Measurements from ENCODE around the gene G6PC3. TPM values are rescaled to one million over a fixed set of nuclear protein-coding genes. Genes with fewer than 3 reads are reported as not detected.

G6PC3 gene
- total and polyA plus RNA-seq, 10 of the 15 experiments (the other 5 are each of a cell fraction or from before 2014, with no cell fraction given), result 13.0 to 93.7 (median 43.0) TPM

DNA sequence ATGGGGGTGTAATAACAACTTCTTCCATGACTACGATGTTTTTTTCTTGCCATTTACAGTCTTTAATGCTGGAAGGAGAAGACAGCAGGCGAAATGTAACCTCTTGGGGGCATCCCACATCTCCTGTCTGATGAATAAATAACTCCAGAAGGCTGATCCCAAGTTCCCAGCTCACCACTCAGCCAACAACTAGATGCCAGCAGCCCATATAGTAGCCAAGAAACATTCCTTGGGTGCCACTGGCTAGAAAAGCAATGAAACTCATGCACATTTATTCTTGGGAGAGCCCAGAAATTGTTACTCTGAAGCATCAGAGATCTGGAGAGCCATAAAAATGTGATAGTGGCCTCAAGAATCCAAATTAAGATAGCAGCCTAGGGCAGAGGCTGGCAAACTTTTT is 33.1 kb upstream of the G6PC3 start:
- Histone ChIP-seq H4K20me1 (ENCODE audit: control insufficient read depth, insufficient read depth) (no peaks in the 10 kb centered on the region), H3K4me3 (no peak overlapping the region), H3K27me3 (replicated peaks in 1 of 2; ENCODE audit: control insufficient read depth in 2 of 2, insufficient read depth in 2 of 2, low read length in 1 of 2) (no peaks in the 10 kb centered on the region), H3K36me3 (ENCODE audit: control insufficient read depth in 2 of 2, insufficient read depth in 2 of 2, low read length in 1 of 2) (peaks cover 20 to 35% of the 10 kb centered on the region in 2 experiments), H3K79me2 (ENCODE audit: control insufficient read depth, insufficient read depth, low read length) (peaks cover 15% of the 10 kb centered on the region), H2AFZ (ENCODE audit: control insufficient read depth, low read depth, low read length) (no peak overlapping the region), H3K27ac (ENCODE audit: control insufficient read depth, insufficient read depth) (no peak overlapping the region), H3K9me3 (replicated peaks; ENCODE audit: control insufficient read depth, insufficient read depth, low read length) (no peaks in the 10 kb centered on the region), H3K4me2 (ENCODE audit: control insufficient read depth, insufficient read depth) (no peak overlapping the region), H3K9ac (ENCODE audit: control insufficient read depth, insufficient read depth, low read length) (no peak overlapping the region), H3K4me1 (ENCODE audit: control insufficient read depth, insufficient read depth, low read length) (no peaks in the 10 kb centered on the region)
- ATAC-seq (no peak), DNase-seq (ENCODE audit: low read depth, low spot score) (no peak), FAIRE-seq (peak; percentile 49)
- TF ChIP-seq MTA3 (IDR thresholded peaks at IDR 0.05; ENCODE audit: borderline replicate concordance, low read length), result no peak
- TF ChIP-seq ZZZ3 (IDR thresholded peaks at IDR 0.05; ENCODE audit: control insufficient read depth, insufficient read length, low read depth), result no peak
- no peak for TF ChIP-seq SREBF1 (IDR thresholded peaks at IDR 0.05; ENCODE audit: low read length)
- TF ChIP-seq RFX5 (IDR thresholded peaks at IDR 0.05; ENCODE audit: low read depth, low read length), result no peak
- no peak for TF ChIP-seq GABPA (IDR thresholded peaks at IDR 0.05; ENCODE audit: low read depth)
- no peak for TF ChIP-seq ESRRA (IDR thresholded peaks at IDR 0.05; ENCODE audit: low read length)
- TF ChIP-seq, protein P1, sequence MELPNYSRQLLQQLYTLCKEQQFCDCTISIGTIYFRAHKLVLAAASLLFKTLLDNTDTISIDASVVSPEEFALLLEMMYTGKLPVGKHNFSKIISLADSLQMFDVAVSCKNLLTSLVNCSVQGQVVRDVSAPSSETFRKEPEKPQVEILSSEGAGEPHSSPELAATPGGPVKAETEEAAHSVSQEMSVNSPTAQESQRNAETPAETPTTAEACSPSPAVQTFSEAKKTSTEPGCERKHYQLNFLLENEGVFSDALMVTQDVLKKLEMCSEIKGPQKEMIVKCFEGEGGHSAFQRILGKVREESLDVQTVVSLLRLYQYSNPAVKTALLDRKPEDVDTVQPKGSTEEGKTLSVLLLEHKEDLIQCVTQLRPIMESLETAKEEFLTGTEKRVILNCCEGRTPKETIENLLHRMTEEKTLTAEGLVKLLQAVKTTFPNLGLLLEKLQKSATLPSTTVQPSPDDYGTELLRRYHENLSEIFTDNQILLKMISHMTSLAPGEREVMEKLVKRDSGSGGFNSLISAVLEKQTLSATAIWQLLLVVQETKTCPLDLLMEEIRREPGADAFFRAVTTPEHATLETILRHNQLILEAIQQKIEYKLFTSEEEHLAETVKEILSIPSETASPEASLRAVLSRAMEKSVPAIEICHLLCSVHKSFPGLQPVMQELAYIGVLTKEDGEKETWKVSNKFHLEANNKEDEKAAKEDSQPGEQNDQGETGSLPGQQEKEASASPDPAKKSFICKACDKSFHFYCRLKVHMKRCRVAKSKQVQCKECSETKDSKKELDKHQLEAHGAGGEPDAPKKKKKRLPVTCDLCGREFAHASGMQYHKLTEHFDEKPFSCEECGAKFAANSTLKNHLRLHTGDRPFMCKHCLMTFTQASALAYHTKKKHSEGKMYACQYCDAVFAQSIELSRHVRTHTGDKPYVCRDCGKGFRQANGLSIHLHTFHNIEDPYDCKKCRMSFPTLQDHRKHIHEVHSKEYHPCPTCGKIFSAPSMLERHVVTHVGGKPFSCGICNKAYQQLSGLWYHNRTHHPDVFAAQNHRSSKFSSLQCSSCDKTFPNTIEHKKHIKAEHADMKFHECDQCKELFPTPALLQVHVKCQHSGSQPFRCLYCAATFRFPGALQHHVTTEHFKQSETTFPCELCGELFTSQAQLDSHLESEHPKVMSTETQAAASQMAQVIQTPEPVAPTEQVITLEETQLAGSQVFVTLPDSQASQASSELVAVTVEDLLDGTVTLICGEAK (IDR thresholded peaks at IDR 0.05; ENCODE audit: borderline replicate concordance), result no peak
- TF ChIP-seq CBX3 (IDR thresholded peaks at IDR 0.05; ENCODE audit: borderline replicate concordance, low read depth), result no peak
- ChIA-PET POLR2A (interaction anchor here (0.6 kb wide), 2 partner anchors 54 to 79 kb away, joined by 3 read pairs; no protein-coding TSS in a partner anchor), SMC1A (ENCODE audit: uncharacterized antibody, unreplicated experiment) (no interaction called here), RAD21 (ENCODE audit: unreplicated experiment) (interaction anchor here (1.5 kb wide), 1 partner anchor 93 kb away, joined by 3 read pairs; no protein-coding TSS in a partner anchor), CTCF (no interaction called here)
- in situ Hi-C loops (cut with MboI) (no loop called here), intact Hi-C loops (cut with micrococcal nuclease; ENCODE audit: unreplicated experiment) (no loop called here)
- WGBS (ENCODE audit: insufficient coverage, insufficient replicate concordance, low lambda C conversion rate, missing lambda C conversion rate), result 93% methylated on average over 2 of the region's 2 CpGs
- no TSS peak for BruUV-seq (replicated peaks)
